Fibroblast of skin of scalp (primary cell): ENCODE results near the gene POLG.

Experiments
- DNase-seq: peaks from one replicate; pipeline ENCODE4 v3.0.0-alpha.2; 2013

POLG gene

GRCh38 chr15:89356634-89357298 is 22.1 kb upstream of the POLG start:
- peak; percentile 15 for DNase-seq

- DNase-seq, result no peak
Measured at GRCh38 chr15:89353991-89354390, 19.4 kb upstream of the POLG start.

DNA sequence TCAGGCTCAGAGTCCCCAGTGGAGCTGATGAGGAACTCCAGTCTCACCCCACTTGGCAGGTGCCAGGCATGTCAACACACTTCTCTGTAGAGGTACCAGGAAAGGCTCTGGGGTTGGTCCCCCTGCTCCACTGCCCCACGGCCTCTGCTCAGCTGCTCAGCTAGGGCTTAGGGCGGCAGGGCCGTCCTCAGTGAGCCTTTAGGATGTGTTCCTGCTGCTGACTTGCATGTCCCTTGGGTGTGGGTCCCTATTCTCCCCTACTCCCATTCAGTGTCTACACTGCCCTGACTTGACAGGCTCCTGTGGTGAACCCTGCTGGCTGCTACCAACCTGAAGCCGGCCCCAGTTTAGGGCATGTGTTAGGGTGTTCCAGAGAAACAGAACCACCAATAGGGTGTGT is 17.9 kb upstream of the POLG start:
- DNase-seq, result no peak

GRCh38 chr15:89349206-89349558 is 14.6 kb upstream of the POLG start:
- DNase-seq, result no peak

- no peak for DNase-seq
Measured at GRCh38 chr15:89346516-89347231, 12.1 kb upstream of the POLG start.

GRCh38 chr15:89345248-89345647 is 10.6 kb upstream of the POLG start:
- DNase-seq, result no peak

DNA sequence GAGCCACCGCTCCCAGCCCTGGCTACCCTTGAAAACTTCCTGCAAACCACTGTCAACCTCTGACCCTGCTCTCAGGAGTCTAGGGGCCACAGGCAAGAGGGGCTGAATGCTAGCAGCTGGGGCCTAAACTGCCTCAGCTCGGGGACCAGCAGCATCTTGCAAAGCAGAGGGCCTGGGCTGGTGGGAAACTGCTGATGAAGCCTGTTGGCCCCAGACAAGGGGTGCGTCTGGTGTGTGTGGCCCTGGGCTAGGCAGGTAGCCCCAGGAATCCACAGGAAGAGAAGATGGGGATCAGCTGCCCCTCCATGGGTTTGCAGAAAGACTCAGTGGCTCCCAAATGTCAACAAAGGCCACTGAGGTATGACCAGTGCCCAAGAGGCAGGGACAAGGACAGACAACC is 8.2 kb upstream of the POLG start:
- no peak for DNase-seq

DNA sequence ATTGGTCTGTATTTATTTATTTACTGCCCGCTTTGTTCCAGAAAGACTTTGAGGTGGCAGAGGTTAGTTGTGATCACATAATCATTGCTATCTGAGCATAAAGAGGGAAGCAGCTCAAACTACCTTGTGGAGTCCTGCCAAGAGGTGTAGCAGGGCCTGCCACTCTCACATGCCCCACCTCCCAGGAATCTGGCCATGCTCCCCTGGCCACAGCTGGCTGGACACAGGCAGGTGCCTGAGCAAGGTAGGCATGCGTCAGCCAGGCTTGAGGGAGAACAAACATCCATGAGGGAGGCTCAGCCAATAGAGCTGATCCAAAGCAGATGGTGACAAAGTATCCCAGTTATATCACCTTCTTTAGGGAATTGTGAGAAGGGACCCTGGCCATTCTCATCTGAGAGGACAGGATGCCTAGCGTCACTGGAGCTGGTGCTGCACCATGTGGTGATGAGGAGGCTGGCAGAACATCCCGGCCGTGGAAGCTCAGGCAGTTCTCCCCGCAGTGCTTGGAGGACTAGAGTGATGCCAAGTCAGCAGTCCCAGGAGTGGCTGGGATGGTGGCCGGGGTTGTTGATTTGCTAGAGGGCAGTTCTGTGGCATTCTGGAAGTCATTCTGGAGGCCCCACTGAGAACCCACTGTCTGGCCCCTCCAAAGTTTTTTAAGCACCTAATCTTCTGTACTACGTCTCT is 6.8 kb upstream of the POLG start:
- no peak for DNase-seq

DNA sequence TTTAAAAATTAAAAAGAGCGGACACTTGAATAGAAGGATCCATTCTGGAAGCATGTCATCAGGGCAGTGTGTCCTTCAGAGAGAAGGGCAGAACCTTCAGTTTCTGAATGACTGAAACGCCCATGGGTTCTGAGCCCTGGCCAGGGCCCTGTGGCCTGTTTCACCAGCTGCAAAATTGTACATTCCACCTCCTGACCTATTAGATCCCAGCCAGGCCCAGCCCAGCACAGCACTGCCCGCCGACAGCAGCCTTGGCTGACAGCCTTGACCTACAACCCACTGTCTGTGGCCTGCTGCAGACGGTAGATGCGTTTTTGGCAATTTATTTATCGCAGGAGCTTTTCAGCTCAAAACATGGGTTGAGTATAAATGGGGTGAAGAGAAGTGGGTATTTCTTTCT is 5.9 kb upstream of the POLG start:
- no peak for DNase-seq

DNA sequence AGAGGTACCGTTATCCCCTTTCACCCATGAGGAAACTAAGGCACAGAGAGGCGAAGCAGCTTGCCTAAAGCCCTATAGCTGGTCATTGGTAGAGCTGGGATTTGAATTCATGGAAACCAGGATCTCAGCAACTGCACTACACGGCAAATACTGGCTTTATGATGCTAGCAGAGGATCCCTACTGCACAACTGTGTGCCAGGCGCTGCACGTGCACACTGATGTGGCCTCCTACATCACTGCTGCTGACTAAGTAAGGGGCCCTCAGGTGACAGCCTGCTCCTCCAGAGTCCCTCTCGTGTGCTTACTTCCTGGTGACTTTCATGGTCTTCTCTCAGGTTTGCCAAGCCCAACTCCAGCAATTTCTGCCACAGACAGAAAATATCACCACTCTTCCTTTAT is 3.4 kb upstream of the POLG start:
- DNase-seq, result no peak

DNA sequence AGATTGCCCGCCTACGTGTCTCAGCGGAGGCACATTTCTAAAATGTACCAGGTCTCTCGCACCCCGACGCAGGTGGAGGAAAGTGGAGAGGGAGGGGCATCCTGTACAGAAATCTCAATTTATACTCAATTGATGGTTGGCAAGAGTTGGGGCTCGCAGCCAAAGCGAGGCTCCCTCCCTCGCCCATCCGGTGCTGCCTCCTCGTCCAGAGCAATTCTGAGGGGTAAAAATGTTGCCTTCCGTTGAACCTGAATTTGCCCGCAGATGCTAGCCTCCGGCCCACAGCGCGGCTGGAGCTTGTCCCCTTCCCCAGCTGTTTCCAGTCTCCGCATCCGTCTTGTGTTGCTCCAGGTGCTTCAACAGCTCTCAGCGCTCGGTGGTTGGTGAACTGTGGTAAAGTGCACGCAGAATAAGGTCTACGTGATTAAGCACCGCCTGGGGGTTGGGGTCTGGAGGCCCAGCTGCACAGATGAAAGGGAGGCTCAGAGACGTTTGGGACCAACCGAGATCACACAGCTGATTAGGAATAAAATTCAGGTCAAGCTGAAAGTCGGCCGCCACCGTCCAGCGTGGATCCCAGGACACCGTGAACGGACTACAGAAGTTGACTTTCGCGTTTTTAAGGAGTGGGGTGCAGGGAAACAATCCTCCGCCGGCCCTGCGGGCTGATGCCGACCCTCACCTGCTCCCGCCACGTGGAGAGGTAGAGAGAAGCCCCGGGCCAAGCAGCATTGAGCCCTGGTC is 846 bp upstream of the POLG start:
- DNase-seq, result no peak

- no peak for DNase-seq
Measured at GRCh38 chr15:89333959-89334509, 590 bp downstream of the POLG start.

DNA sequence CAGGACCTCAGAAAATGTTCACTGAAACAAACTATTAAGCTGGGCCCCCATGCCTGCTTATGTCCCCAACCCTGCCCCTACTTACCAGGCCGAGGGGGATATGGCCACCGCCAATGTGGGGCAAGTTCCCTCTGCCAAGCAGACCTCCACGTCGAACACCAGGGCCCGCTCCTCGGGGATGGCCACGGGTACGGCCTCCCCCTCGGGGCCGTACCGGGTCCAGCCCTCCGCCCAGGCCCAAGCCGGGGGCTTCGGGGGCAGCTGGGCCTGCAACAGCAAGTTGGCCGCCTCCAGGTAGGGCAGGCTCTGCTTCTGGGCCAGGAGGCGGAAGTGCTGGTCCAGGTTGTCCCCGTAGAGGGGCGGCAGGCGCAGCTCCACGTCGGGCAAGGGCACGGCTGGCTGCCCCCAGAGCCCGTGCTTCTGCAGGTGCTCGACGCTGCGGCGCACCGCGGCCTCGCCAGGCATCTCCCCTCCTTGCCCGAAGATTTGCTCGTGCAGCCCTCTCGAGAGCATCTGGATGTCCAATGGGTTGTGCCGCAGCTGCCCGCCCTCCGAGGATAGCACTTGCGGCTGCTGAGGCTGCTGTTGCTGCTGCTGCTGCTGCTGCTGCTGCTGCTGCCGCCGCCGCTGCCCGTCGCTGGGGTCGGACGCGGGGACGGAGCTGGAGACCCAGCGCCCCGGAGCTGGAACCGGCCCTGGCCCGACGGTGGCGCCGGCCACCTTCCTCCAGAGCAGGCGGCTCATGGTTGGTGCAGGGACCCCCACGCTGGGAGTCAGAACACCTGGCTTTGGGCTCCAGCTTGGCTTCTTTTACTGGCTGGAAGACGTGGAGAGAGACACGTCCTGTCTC is 1.4 kb downstream of the POLG start:
- no peak for DNase-seq

GRCh38 chr15:89332446-89332845 is 2.2 kb downstream of the POLG start:
- peak; percentile 37 for DNase-seq

GRCh38 chr15:89330881-89331595 is 3.6 kb downstream of the POLG start:
- DNase-seq, result no peak

- DNase-seq, result no peak
Measured at GRCh38 chr15:89330119-89330518, 4.5 kb downstream of the POLG start.

DNA sequence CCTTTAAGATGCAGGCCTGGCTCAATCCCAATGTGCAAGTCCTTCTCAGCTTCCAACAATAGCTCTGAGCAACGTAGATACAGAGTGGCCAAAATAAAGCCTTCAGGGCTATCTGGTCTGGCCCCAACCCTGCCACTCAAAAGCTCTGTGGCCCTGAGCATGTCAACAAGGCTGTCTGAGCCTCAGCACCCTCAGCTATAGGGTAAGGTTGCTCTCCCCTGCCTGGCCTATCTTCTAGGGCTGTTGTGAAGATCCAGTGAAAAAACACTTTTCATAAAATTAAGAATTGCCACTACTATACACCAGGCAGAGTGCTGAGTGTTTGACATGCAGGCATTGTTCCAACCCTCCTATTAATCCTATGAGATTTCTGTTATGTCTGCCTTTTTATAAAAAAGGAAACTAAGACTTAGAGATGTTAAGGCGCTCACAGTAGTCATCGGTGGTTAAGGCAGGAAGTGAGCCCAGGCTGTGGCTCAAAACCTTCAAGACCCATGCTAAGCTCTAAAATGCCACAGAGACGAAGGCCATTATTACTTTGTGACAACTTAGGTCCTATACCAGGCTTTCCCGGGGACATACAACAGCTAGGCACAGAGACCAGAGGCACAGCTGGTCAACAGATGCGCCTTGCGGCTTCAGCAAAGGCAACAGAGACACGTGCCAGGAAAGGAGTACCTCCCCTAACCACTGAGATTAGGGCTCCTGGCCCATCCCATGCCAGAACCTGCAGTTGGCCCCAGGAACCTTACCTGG is 5.1 kb downstream of the POLG start:
- DNase-seq, result no peak

GRCh38 chr15:89328398-89329254 is 6.0 kb downstream of the POLG start:
- DNase-seq, result no peak

GRCh38 chr15:89327113-89327512 is 7.5 kb downstream of the POLG start:
- DNase-seq, result no peak

DNA sequence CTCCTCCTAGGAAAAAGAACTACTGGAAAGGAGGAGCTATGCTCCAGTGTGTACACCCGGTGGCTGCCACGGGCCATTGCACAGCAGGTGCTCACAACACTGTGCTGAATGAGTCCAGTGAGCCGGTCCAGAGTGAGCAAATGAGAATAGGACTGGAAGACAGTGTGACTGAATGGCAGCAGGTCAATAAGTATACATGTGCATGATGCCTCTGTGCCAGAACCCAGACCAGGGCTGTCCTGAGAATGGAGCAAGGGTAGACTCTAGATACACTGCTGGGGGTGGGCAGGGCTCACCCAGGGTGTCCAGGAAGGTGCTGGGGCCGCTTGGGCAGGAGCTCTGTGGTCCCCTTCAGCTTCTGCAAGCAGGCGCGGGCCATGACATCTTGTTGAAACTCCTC is 8.3 kb downstream of the POLG start:
- DNase-seq, result no peak
